Daoy (cell line): Measurements from ENCODE around the gene KLHL1. TPM values are rescaled to one million over a fixed set of nuclear protein-coding genes. Genes with fewer than 3 reads are reported as not detected.

Experiments used
- DNase-seq: peaks from one replicate; pipeline ENCODE4 v3.0.0-alpha.2; 2015; ENCODE audit warnings: low read depth
- total RNA-seq: library from RNA; depleted of rRNA; stranded (reverse); fragments of >200 nt; shearing (Covaris generic); gene quantifications from 2 replicates; pipeline ENCODE4 v1.2.3, GENCODE V29; 2014; rRNA removed

KLHL1 gene
- total RNA-seq, 1 experiment from 2014 or later, result not detected

DNA sequence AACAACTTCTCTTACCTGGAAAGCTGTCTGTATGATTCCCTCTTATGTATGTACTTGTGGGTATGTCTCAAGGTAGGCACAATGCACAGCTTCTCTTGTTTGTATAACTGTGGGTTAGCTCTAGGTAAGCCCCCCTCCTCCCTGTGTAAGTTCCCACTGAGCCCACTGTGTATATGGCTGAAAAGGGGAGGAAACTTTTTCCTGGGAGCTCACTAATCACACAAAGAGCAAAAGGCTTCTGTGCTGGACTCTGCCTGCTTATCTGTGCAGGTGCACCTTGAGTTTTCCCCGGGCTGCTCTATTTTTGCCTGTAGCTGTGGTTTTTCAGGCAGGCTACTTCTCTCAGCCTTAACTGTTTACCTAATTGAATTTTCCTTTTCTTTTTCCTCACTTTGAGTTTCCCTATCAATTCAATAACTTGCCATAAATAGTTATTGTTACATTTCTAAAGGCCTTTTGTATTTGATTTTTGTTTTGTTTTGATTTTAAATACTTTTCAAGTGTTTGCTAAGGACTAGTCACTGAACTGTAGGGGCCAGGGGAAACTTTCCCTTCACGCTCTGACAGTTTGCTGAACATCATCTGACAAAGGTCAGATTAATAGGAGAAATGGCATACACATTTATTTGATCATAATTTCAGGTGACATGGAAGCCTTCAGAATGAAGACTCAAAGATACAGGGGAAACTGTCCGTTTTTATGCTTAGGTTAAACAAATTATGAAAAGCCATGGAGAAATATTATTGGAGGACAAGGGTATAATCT, 424.1 kb downstream of the KLHL1 start:
- DNase-seq, result no peak

DNA sequence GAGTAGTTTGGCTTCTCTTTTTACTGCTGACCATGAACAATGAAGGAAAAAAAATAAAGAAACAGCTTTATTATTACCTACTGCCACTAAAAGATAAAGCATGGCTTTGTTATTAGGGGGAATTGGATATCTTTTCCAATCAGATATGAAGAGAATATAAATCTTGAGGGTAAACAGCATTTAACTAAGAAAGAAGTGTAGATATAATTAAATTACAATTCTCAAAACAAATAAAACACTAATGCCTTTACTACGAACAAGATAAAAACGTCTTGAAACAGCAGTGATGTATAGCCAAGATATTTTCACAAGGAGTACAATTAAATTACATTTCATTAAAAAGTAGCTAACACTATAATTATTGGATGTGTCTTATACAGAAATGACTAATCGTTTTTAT, 426.5 kb downstream of the KLHL1 start:
- DNase-seq, result no peak

GRCh38 chr13:69677343-69677742, 430.9 kb downstream of the KLHL1 start:
- DNase-seq, result no peak

DNA sequence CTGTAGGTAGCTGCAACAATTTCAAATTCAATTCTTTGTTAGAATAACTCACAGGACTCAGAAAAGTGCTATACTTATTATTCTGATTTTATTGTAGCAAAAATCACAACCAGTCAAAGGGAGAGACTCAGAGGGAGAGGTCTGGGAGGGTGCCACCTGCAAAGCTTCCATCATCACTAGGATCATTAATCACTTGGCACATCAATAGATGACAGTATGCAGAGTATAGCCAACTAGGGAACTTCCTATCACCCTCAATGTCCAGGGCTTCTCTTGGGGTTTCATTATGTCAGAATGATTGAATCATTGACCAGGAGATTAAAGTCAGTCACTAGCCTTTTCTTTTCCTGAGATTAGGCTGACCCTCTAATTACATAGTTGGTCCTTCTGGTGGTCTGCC, 432.0 kb downstream of the KLHL1 start:
- DNase-seq, result no peak

- DNase-seq, result no peak
Measured at GRCh38 chr13:69660155-69660554, 448.1 kb downstream of the KLHL1 start.

GRCh38 chr13:69657676-69658075, 450.6 kb downstream of the KLHL1 start:
- no peak for DNase-seq

- no peak for DNase-seq
Measured at GRCh38 chr13:69654392-69654791, 453.9 kb downstream of the KLHL1 start.

Other genes starting within 250 kb of the KLHL1 start
- gene ATXN8OS, start 626 bp downstream of the KLHL1 start, total RNA-seq, result not detected in 2 replicates